ENCODE data around the gene GADD45A.

GRCh38 chr1:67673468-67674201 is 11.4 kb upstream of the GADD45A start:
- TF ChIP-seq CTCF (IDR thresholded peaks at IDR 0.05) (no peak), ZNF232 (CRISPR knock-in tag; IDR thresholded peaks at IDR 0.05) (no peak), ATF6 (CRISPR knock-in tag; IDR thresholded peaks at IDR 0.05) (no peak), PRDM15 (CRISPR knock-in tag; IDR thresholded peaks at IDR 0.05) (no peak), ZBTB21 (CRISPR knock-in tag; IDR thresholded peaks at IDR 0.05; ENCODE audit: borderline replicate concordance) (no peak), ESRRA (CRISPR knock-in tag; IDR thresholded peaks at IDR 0.05; ENCODE audit: borderline replicate concordance) (no peak), GRHL2 (CRISPR knock-in tag; IDR thresholded peaks at IDR 0.05; ENCODE audit: insufficient replicate concordance, severe bottlenecking) (no peak), ATF2 (CRISPR knock-in tag; IDR thresholded peaks at IDR 0.05; ENCODE audit: borderline replicate concordance, low read depth) (no peak), NR2C2 (CRISPR knock-in tag; IDR thresholded peaks at IDR 0.05) (no peak), ZNF512 (CRISPR knock-in tag; IDR thresholded peaks at IDR 0.05; ENCODE audit: borderline replicate concordance) (no peak), HMGA2 (CRISPR knock-in tag; IDR thresholded peaks at IDR 0.05) (no peak), ZNF317 (CRISPR knock-in tag; IDR thresholded peaks at IDR 0.05; ENCODE audit: borderline replicate concordance, low read depth) (no peak), MAX (CRISPR knock-in tag; IDR thresholded peaks at IDR 0.05) (no peak)

Measured in WTC11 (cell line).